WTC11 (cell line): Measurements from ENCODE around the gene ZBTB43. TPM values are rescaled to one million over a fixed set of nuclear protein-coding genes. Genes with fewer than 3 reads are reported as not detected.

ENCODE experiments used
- ATAC-seq: fragments of 200-7000 bp; cut with Tn5 transposase; 2 replicates; pipeline ENCODE4 v1.10.0; 2021; ENCODE audit warnings: mild to moderate bottlenecking, moderate library complexity
- CTCF ChIA-PET: fragments of 300-600 bp; sonication (Branson Sonifier 250); formaldehyde crosslinking; loops from one replicate; lab custom pipeline; 2021; ENCODE audit warnings: antibody characterized with exemption; lab: Charles Lee
- POLR2A ChIA-PET: fragments of 350-600 bp; sonication (Branson Sonifier 250); formaldehyde crosslinking; loops from one replicate; lab custom pipeline; 2021; ENCODE audit warnings: antibody characterized with exemption; lab: Charles Lee
- DNase-seq: peaks from one replicate; pipeline ENCODE4 v3.0.0; 2021; ENCODE audit warnings: low spot score
- H3K27ac Mint-ChIP-seq: 2 replicates; pipeline ENCODE4 v1.8.0; 2021; ENCODE audit warnings: mixed read lengths
- H3K27me3 Mint-ChIP-seq: 2 replicates; pipeline ENCODE4 v1.8.0; 2021; ENCODE audit warnings: low read depth, mild to moderate bottlenecking, moderate library complexity, mixed read lengths
- H3K36me3 Mint-ChIP-seq: 2 replicates; pipeline ENCODE4 v1.8.0; 2021; ENCODE audit warnings: mixed read lengths
- H3K4me1 Mint-ChIP-seq: 2 replicates; pipeline ENCODE4 v1.8.0; 2022; ENCODE audit warnings: mixed read lengths
- H3K4me3 Mint-ChIP-seq: 2 replicates; pipeline ENCODE4 v1.8.0; 2021; ENCODE audit warnings: mild to moderate bottlenecking, moderate library complexity, mixed read lengths
- H3K9me3 Mint-ChIP-seq: 2 replicates; pipeline ENCODE4 v1.8.0; 2021; ENCODE audit warnings: mixed read lengths
- ATF1 ChIP-seq: sonication (generic); formaldehyde crosslinking; IDR thresholded peaks from 2 replicates; pipeline ENCODE4 v1.8.1; 2023; ENCODE audit warnings: mild to moderate bottlenecking, moderate library complexity, missing genetic modification reagents
- CBFB ChIP-seq: sonication (generic); formaldehyde crosslinking; IDR thresholded peaks from 2 replicates; pipeline ENCODE4 v1.8.1; 2022; ENCODE audit warnings: mild to moderate bottlenecking, low read depth, missing genetic modification reagents
- ELF4 ChIP-seq: sonication (generic); formaldehyde crosslinking; IDR thresholded peaks from 2 replicates; pipeline ENCODE4 v1.8.1; 2022; ENCODE audit warnings: low read depth, mild to moderate bottlenecking, moderate library complexity, missing genetic modification reagents
- FOXP1 ChIP-seq: sonication (generic); formaldehyde crosslinking; IDR thresholded peaks from 2 replicates; pipeline ENCODE4 v1.8.0; 2022; ENCODE audit warnings: missing genetic modification reagents, mild to moderate bottlenecking, moderate library complexity, borderline replicate concordance
- GTF2I ChIP-seq: fragments of 250-450 bp; sonication (Bioruptor Pico); conservative IDR thresholded peaks from 2 replicates; pipeline ENCODE4 v1.4.0; 2021; ENCODE audit warnings: mild to moderate bottlenecking
- IRF2 ChIP-seq: sonication (generic); formaldehyde crosslinking; IDR thresholded peaks from 2 replicates; pipeline ENCODE4 v1.8.0; 2022; ENCODE audit warnings: low read depth, missing genetic modification reagents, borderline replicate concordance
- KAT7 ChIP-seq: sonication (generic); formaldehyde crosslinking; IDR thresholded peaks from 2 replicates; pipeline ENCODE4 v1.8.1; 2023; ENCODE audit warnings: missing genetic modification reagents, mild to moderate bottlenecking, borderline replicate concordance
- NR3C1 ChIP-seq: sonication (generic); formaldehyde crosslinking; conservative IDR thresholded peaks from 2 replicates; pipeline ENCODE4 v1.8.1; 2023; ENCODE audit warnings: low read depth, mild to moderate bottlenecking, missing genetic modification reagents
- total RNA-seq: library from RNA; stranded (reverse); gene quantifications from 3 replicates; pipeline ENCODE4 v1.2.3, GENCODE V29; 2021
- TF ChIP-seq, protein P1 (sequence below): sonication (generic); formaldehyde crosslinking; IDR thresholded peaks from 2 replicates; pipeline ENCODE4 v1.8.1; 2022; ENCODE audit warnings: low read depth, mild to moderate bottlenecking, moderate library complexity, missing genetic modification reagents, borderline replicate concordance
- TF ChIP-seq, protein P2 (sequence below): sonication (generic); formaldehyde crosslinking; IDR thresholded peaks from 2 replicates; pipeline ENCODE4 v1.8.1; 2022; ENCODE audit warnings: mild to moderate bottlenecking, missing genetic modification reagents, moderate library complexity, borderline replicate concordance
- TF ChIP-seq, protein P3 (sequence below): fragments of 200-600 bp; IDR thresholded peaks from 2 replicates; pipeline ENCODE4 v1.8.0; 2022; ENCODE audit warnings: antibody characterized with exemption
- TF ChIP-seq, protein P4 (sequence below): sonication (generic); formaldehyde crosslinking; IDR thresholded peaks from 2 replicates; pipeline ENCODE4 v1.8.1; 2023; ENCODE audit warnings: mild to moderate bottlenecking, missing genetic modification reagents
- TF ChIP-seq, protein P5 (sequence below): sonication (generic); formaldehyde crosslinking; IDR thresholded peaks from 2 replicates; pipeline ENCODE4 v1.8.0; 2023; ENCODE audit warnings: missing genetic modification reagents, mild to moderate bottlenecking, borderline replicate concordance
- TF ChIP-seq, protein P6 (sequence below): sonication (generic); formaldehyde crosslinking; IDR thresholded peaks from 2 replicates; pipeline ENCODE4 v1.8.1; 2022; ENCODE audit warnings: mild to moderate bottlenecking, moderate library complexity, missing genetic modification reagents
- TF ChIP-seq, protein P7 (sequence below): sonication (generic); formaldehyde crosslinking; IDR thresholded peaks from 2 replicates; pipeline ENCODE4 v1.8.1; 2023; ENCODE audit warnings: mild to moderate bottlenecking, missing genetic modification reagents, moderate library complexity
- TF ChIP-seq, protein P8 (sequence below): sonication (generic); formaldehyde crosslinking; IDR thresholded peaks from 2 replicates; pipeline ENCODE4 v1.8.1; 2023; ENCODE audit warnings: mild to moderate bottlenecking, missing genetic modification reagents
- TF ChIP-seq, protein P9 (sequence below): fragments of 250-450 bp; sonication (Bioruptor Pico); IDR thresholded peaks from 2 replicates; pipeline ENCODE4 v1.9.0; 2021; ENCODE audit warnings: mild to moderate bottlenecking

Gene ZBTB43
- total RNA-seq, 1 experiment from 2014 or later = 23.8 TPM

DNA sequence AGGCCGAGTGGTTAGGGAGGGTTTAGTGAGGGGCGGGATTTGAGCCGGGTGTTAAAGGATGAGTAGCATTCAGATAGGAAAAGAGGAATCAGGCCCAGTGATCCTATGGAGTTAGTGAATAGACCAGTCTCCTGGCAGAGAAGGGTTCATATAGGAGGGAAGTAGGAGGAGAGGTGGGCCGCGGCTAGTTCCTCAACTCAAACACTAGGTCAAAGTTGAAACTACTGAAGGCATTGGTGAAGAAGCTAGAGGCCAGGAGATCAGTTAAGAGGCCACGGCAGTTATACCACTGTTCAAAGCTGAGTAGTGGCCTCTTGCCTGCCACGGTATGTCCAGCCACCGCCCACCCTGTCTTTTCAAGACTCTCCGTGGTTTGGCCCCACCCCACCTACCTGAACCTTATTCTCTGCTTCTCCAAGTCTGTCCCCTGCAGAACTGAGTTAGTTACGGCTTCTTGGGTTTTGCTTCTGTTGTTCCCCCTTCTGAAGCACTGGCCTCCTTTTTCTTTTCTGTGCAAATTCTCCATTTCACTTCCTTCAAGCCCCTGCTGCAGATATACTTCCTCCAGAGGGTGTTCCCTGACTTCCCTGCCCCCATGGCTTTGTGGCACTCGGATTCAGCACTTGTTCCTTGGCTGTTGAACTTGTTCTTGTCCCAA lies 57.4 kb downstream of the ZBTB43 start:
- ATAC-seq (peak; percentile 9), DNase-seq (no peak)
- ChIA-PET POLR2A (no interaction called here), CTCF (interaction anchor here (2.9 kb wide), 1 partner anchor 52 kb away, joined by 9 read pairs; the partner anchor contains the start of gene RALGPS1)
- Mint-ChIP-seq H3K4me3 (peak overlapping the region; percentile 81), H3K4me1 (peaks cover 24% of the 10 kb centered on the region), H3K9me3 (no peaks in the 10 kb centered on the region), H3K27ac (peak overlapping the region; percentile 73), H3K27me3 (peaks cover 17% of the 10 kb centered on the region)
- TF ChIP-seq, protein P1, sequence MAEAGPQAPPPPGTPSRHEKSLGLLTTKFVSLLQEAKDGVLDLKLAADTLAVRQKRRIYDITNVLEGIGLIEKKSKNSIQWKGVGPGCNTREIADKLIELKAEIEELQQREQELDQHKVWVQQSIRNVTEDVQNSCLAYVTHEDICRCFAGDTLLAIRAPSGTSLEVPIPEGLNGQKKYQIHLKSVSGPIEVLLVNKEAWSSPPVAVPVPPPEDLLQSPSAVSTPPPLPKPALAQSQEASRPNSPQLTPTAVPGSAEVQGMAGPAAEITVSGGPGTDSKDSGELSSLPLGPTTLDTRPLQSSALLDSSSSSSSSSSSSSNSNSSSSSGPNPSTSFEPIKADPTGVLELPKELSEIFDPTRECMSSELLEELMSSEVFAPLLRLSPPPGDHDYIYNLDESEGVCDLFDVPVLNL (CRISPR knock-in tag) = no peak
- no peak for TF ChIP-seq KAT7 (CRISPR knock-in tag)
- TF ChIP-seq GTF2I (CRISPR knock-in tag) = no peak
- TF ChIP-seq, protein P2, sequence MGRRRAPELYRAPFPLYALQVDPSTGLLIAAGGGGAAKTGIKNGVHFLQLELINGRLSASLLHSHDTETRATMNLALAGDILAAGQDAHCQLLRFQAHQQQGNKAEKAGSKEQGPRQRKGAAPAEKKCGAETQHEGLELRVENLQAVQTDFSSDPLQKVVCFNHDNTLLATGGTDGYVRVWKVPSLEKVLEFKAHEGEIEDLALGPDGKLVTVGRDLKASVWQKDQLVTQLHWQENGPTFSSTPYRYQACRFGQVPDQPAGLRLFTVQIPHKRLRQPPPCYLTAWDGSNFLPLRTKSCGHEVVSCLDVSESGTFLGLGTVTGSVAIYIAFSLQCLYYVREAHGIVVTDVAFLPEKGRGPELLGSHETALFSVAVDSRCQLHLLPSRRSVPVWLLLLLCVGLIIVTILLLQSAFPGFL (CRISPR knock-in tag) = no peak
- TF ChIP-seq, protein P3, sequence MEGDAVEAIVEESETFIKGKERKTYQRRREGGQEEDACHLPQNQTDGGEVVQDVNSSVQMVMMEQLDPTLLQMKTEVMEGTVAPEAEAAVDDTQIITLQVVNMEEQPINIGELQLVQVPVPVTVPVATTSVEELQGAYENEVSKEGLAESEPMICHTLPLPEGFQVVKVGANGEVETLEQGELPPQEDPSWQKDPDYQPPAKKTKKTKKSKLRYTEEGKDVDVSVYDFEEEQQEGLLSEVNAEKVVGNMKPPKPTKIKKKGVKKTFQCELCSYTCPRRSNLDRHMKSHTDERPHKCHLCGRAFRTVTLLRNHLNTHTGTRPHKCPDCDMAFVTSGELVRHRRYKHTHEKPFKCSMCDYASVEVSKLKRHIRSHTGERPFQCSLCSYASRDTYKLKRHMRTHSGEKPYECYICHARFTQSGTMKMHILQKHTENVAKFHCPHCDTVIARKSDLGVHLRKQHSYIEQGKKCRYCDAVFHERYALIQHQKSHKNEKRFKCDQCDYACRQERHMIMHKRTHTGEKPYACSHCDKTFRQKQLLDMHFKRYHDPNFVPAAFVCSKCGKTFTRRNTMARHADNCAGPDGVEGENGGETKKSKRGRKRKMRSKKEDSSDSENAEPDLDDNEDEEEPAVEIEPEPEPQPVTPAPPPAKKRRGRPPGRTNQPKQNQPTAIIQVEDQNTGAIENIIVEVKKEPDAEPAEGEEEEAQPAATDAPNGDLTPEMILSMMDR = no peak
- TF ChIP-seq, all 79 proteins: peak for 0
- H3K36me3 Mint-ChIP-seq = peaks cover 16% of the 10 kb centered on the region

DNA sequence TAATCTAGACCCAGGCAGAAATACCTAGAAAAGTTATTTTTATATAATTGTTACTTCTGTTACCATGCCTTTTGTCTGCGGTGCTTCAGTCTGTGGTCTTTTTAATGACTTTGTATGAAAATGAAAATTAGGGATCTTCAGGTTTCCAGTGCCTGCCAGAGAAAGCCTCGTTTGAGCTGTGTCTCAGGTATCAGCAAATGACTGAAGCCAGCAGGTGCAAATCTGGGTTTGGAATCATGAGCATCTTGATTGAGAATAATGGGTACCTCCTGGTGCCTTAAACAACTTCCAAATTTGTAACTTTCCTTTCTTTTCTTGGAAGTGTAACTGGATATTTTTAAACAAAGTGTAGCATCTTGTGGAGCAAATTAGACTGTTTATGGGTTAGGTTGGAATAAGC lies 59.9 kb downstream of the ZBTB43 start:
- no peak for ATAC-seq
- Mint-ChIP-seq H3K36me3 (peaks cover 17% of the 10 kb centered on the region), H3K27ac (peak overlapping the region; percentile 3; the same call in 1 of the 2 replicates), H3K4me3 (no peak overlapping the region), H3K27me3 (no peaks in the 10 kb centered on the region), H3K4me1 (peaks cover 46% of the 10 kb centered on the region), H3K9me3 (no peaks in the 10 kb centered on the region)
- TF ChIP-seq, protein P4, sequence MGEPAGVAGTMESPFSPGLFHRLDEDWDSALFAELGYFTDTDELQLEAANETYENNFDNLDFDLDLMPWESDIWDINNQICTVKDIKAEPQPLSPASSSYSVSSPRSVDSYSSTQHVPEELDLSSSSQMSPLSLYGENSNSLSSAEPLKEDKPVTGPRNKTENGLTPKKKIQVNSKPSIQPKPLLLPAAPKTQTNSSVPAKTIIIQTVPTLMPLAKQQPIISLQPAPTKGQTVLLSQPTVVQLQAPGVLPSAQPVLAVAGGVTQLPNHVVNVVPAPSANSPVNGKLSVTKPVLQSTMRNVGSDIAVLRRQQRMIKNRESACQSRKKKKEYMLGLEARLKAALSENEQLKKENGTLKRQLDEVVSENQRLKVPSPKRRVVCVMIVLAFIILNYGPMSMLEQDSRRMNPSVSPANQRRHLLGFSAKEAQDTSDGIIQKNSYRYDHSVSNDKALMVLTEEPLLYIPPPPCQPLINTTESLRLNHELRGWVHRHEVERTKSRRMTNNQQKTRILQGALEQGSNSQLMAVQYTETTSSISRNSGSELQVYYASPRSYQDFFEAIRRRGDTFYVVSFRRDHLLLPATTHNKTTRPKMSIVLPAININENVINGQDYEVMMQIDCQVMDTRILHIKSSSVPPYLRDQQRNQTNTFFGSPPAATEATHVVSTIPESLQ (CRISPR knock-in tag) = no peak
- TF ChIP-seq, protein P5, sequence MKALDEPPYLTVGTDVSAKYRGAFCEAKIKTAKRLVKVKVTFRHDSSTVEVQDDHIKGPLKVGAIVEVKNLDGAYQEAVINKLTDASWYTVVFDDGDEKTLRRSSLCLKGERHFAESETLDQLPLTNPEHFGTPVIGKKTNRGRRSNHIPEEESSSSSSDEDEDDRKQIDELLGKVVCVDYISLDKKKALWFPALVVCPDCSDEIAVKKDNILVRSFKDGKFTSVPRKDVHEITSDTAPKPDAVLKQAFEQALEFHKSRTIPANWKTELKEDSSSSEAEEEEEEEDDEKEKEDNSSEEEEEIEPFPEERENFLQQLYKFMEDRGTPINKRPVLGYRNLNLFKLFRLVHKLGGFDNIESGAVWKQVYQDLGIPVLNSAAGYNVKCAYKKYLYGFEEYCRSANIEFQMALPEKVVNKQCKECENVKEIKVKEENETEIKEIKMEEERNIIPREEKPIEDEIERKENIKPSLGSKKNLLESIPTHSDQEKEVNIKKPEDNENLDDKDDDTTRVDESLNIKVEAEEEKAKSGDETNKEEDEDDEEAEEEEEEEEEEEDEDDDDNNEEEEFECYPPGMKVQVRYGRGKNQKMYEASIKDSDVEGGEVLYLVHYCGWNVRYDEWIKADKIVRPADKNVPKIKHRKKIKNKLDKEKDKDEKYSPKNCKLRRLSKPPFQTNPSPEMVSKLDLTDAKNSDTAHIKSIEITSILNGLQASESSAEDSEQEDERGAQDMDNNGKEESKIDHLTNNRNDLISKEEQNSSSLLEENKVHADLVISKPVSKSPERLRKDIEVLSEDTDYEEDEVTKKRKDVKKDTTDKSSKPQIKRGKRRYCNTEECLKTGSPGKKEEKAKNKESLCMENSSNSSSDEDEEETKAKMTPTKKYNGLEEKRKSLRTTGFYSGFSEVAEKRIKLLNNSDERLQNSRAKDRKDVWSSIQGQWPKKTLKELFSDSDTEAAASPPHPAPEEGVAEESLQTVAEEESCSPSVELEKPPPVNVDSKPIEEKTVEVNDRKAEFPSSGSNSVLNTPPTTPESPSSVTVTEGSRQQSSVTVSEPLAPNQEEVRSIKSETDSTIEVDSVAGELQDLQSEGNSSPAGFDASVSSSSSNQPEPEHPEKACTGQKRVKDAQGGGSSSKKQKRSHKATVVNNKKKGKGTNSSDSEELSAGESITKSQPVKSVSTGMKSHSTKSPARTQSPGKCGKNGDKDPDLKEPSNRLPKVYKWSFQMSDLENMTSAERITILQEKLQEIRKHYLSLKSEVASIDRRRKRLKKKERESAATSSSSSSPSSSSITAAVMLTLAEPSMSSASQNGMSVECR (CRISPR knock-in tag) = no peak
- TF ChIP-seq ELF4 (CRISPR knock-in tag) (no peak), IRF2 (CRISPR knock-in tag) (no peak), ATF1 (CRISPR knock-in tag) (no peak), FOXP1 (CRISPR knock-in tag) (no peak), CBFB (CRISPR knock-in tag) (no peak), NR3C1 (no peak)
- TF ChIP-seq, protein P6, sequence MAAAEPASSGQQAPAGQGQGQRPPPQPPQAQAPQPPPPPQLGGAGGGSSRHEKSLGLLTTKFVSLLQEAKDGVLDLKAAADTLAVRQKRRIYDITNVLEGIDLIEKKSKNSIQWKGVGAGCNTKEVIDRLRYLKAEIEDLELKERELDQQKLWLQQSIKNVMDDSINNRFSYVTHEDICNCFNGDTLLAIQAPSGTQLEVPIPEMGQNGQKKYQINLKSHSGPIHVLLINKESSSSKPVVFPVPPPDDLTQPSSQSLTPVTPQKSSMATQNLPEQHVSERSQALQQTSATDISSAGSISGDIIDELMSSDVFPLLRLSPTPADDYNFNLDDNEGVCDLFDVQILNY (CRISPR knock-in tag) = no peak
- TF ChIP-seq, protein P7, sequence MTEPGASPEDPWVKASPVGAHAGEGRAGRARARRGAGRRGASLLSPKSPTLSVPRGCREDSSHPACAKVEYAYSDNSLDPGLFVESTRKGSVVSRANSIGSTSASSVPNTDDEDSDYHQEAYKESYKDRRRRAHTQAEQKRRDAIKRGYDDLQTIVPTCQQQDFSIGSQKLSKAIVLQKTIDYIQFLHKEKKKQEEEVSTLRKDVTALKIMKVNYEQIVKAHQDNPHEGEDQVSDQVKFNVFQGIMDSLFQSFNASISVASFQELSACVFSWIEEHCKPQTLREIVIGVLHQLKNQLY = no peak
- TF ChIP-seq, protein P8, sequence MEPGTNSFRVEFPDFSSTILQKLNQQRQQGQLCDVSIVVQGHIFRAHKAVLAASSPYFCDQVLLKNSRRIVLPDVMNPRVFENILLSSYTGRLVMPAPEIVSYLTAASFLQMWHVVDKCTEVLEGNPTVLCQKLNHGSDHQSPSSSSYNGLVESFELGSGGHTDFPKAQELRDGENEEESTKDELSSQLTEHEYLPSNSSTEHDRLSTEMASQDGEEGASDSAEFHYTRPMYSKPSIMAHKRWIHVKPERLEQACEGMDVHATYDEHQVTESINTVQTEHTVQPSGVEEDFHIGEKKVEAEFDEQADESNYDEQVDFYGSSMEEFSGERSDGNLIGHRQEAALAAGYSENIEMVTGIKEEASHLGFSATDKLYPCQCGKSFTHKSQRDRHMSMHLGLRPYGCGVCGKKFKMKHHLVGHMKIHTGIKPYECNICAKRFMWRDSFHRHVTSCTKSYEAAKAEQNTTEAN (CRISPR knock-in tag) = no peak
- TF ChIP-seq, protein P9, sequence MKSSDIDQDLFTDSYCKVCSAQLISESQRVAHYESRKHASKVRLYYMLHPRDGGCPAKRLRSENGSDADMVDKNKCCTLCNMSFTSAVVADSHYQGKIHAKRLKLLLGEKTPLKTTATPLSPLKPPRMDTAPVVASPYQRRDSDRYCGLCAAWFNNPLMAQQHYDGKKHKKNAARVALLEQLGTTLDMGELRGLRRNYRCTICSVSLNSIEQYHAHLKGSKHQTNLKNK (CRISPR knock-in tag) = no peak
- CTCF ChIA-PET = no interaction called here
- POLR2A ChIA-PET = no interaction called here
- no peak for DNase-seq
